HK-2 (cell line): ENCODE results near the gene ZNF408.
"Not testable (repeated sequence)": the region's sequence is repeated elsewhere in the genome, so short reads cannot be mapped to it uniquely, and the experiment has no call there.

Experiments
- DNase-seq: peaks from one replicate; pipeline ENCODE4 v3.0.0-alpha.2; 2018; ENCODE audit not compliant: unreplicated experiment

The ZNF408 gene

GRCh38 chr11:46697723-46698122, 3.1 kb upstream of the ZNF408 start:
- DNase-seq = no peak

GRCh38 chr11:46698597-46698996, 2.2 kb upstream of the ZNF408 start:
- DNase-seq = no peak

- no peak for DNase-seq
Measured at GRCh38 chr11:46701078-46701654, 335 bp downstream of the ZNF408 start.

GRCh38 chr11:46705070-46705688, 4.3 kb downstream of the ZNF408 start:
- no peak for DNase-seq

GRCh38 chr11:46706886-46707285, 6.1 kb downstream of the ZNF408 start:
- no peak for DNase-seq

- not testable (repeated sequence) for DNase-seq
Measured at GRCh38 chr11:46709351-46709750, 8.5 kb downstream of the ZNF408 start.

GRCh38 chr11:46710821-46711269, 10.0 kb downstream of the ZNF408 start:
- DNase-seq = peak; percentile 46

- no peak for DNase-seq
Measured at GRCh38 chr11:46711303-46711702, 10.5 kb downstream of the ZNF408 start.

GRCh38 chr11:46712874-46713576, 12.2 kb downstream of the ZNF408 start:
- DNase-seq = no peak

- not testable (repeated sequence) for DNase-seq
Measured at GRCh38 chr11:46717825-46718154, 17.0 kb downstream of the ZNF408 start.

- DNase-seq = no peak
Measured at GRCh38 chr11:46718155-46719019, 17.6 kb downstream of the ZNF408 start.

GRCh38 chr11:46719048-46719542, 18.3 kb downstream of the ZNF408 start, which contains the start of gene F2:
Gene F2, plus strand, starts transcription at chr11:46719213. Its CDS starts 23 bp downstream, at chr11:46719236.
- no peak for DNase-seq

GRCh38 chr11:46719543-46720218, 18.9 kb downstream of the ZNF408 start:
- DNase-seq = no peak

- DNase-seq = no peak
Measured at GRCh38 chr11:46721286-46721685, 20.5 kb downstream of the ZNF408 start.

GRCh38 chr11:46722566-46723358, 21.9 kb downstream of the ZNF408 start:
- DNase-seq = no peak

- DNase-seq = no peak
Measured at GRCh38 chr11:46723359-46723680, 22.5 kb downstream of the ZNF408 start.

- DNase-seq = no peak
Measured at GRCh38 chr11:46724088-46724487, 23.3 kb downstream of the ZNF408 start.

- no peak for DNase-seq
Measured at GRCh38 chr11:46725338-46726205, 24.7 kb downstream of the ZNF408 start.

GRCh38 chr11:46726206-46726862, 25.5 kb downstream of the ZNF408 start:
- no peak for DNase-seq
